Testis (tissue), 3 donors: Measurements from ENCODE around the gene ST8SIA1. TPM values are rescaled to one million over a fixed set of nuclear protein-coding genes. Genes with fewer than 3 reads are reported as not detected.

ENCODE experiments used
- DNase-seq: peaks from one replicate; pipeline ENCODE4 v3.0.0-alpha.2; 2019
- H3K27ac ChIP-seq, 2 donors: fragments of 200-600 bp; sonication (generic); one replicate each; pipeline ENCODE4 v1.5.1; 2019
- H3K27me3 ChIP-seq: fragments of 200-600 bp; sonication (generic); one replicate; pipeline ENCODE4 v1.5.1; 2019
- H3K36me3 ChIP-seq: fragments of 200-600 bp; sonication (generic); one replicate; pipeline ENCODE4 v1.5.1; 2017; ENCODE audit warnings: low read depth; ENCODE audit errors: missing control alignments
- H3K4me1 ChIP-seq: fragments of 200-600 bp; sonication (generic); one replicate; pipeline ENCODE4 v1.5.1; 2019
- H3K4me3 ChIP-seq, 2 donors: fragments of 200-600 bp; sonication (generic); one replicate each; pipeline ENCODE4 v1.5.1; 2017 to 2019
- H3K9me3 ChIP-seq: fragments of 200-600 bp; sonication (generic); one replicate; pipeline ENCODE4 v1.5.1; 2017
- CTCF ChIP-seq, 3 experiments: fragments of 450-650 bp in 2 of 3; fragments of 200-600 bp in 1 of 3; sonication (generic) in 1 of 3; IDR thresholded peaks; one replicate each; pipeline ENCODE4 v1.5.1; 2016 to 2019; ENCODE audit warnings: antibody characterized with exemption in 3 of 3, mild to moderate bottlenecking in 2 of 3, moderate library complexity in 1 of 3
- POLR2A ChIP-seq: fragments of 450-650 bp; IDR thresholded peaks from one replicate; pipeline ENCODE4 v1.6.1; 2017; ENCODE audit warnings: antibody characterized with exemption, mild to moderate bottlenecking, moderate library complexity
- WGBS, 2 donors: methylation state at CpG; one replicate each; pipeline ENCODE4 v1.1.5; 2018; 5-methylcytosine and 5-hydroxymethylcytosine counted together
- intact Hi-C: fragments of 100-400 bp; cut with DNase I; formaldehyde crosslinking; loops from one replicate; pipeline ENCODE4 v1.15.1; 2023; ENCODE audit warnings: low total_unique reads
- polyA plus RNA-seq: library from polyadenylated mRNA; stranded (reverse); fragments of 350-450 nt; fragmentation: Illumina TruSeq; extraction: RNeasy Lipid Tissue Mini Kit (QIAGEN cat#74804); gene quantifications from one replicate; pipeline ENCODE4 v1.2.3, GENCODE V29; 2014; ENCODE audit warnings: low read depth, low replicate concordance; ENCODE audit not compliant: insufficient read depth
- total RNA-seq, 2 donors: library from RNA; depleted of rRNA; stranded (reverse); fragments of >200 nt; gene quantifications; one replicate each; pipeline ENCODE4 v1.2.3, GENCODE V29; 2016

Gene ST8SIA1
- total and polyA plus RNA-seq, 3 donors from 2014 or later = 6.5 to 13.6 (median 12.0) TPM

- H3K27ac ChIP-seq = no peak overlapping the region
- WGBS, 2 donors = 60 to 75% methylated on average over 3 of the region's 3 CpGs
- H3K4me3 ChIP-seq = no peak overlapping the region
- H3K36me3 ChIP-seq = no peaks in the 10 kb centered on the region
- TF ChIP-seq CTCF (IDR thresholded peaks at IDR 0.05) (no peak), POLR2A (no peak)
- H3K4me1 ChIP-seq = no peaks in the 10 kb centered on the region
- DNase-seq = no peak
- no peaks in the 10 kb centered on the region for H3K27me3 ChIP-seq
- no peaks in the 10 kb centered on the region for H3K9me3 ChIP-seq
- intact Hi-C loops = no loop called here
Observed at GRCh38 chr12:22248571-22249115, 85.9 kb downstream of the ST8SIA1 start.

- no peak overlapping the region for H3K4me3 ChIP-seq
- no peaks in the 10 kb centered on the region for H3K4me1 ChIP-seq
- TF ChIP-seq CTCF (IDR thresholded peaks at IDR 0.05) (no peak), POLR2A (no peak)
- no peaks in the 10 kb centered on the region for H3K36me3 ChIP-seq
- no peaks in the 10 kb centered on the region for H3K27me3 ChIP-seq
- no peak for DNase-seq
- WGBS, 2 donors = 58 to 63% methylated on average over 6 of the region's 6 CpGs
- no peaks in the 10 kb centered on the region for H3K9me3 ChIP-seq
- no peak overlapping the region for H3K27ac ChIP-seq
- intact Hi-C loops = no loop called here
Observed at GRCh38 chr12:22248121-22248520, 86.4 kb downstream of the ST8SIA1 start.

- TF ChIP-seq POLR2A (no peak), CTCF (IDR thresholded peaks at IDR 0.05) (no peak)
- WGBS, 2 donors = 89 to 90% methylated on average over 9 of the region's 9 CpGs
- Histone ChIP-seq H3K27ac (no peak overlapping the region), H3K9me3 (no peaks in the 10 kb centered on the region), H3K4me3 (no peak overlapping the region), H3K27me3 (no peaks in the 10 kb centered on the region), H3K4me1 (no peaks in the 10 kb centered on the region), H3K36me3 (no peaks in the 10 kb centered on the region)
- intact Hi-C loops = no loop called here
- no peak for DNase-seq
Observed at GRCh38 chr12:22246217-22246846, 88.2 kb downstream of the ST8SIA1 start.

- Histone ChIP-seq H3K27me3 (no peaks in the 10 kb centered on the region), H3K4me3 (no peak overlapping the region), H3K4me1 (no peaks in the 10 kb centered on the region), H3K27ac (no peak overlapping the region), H3K36me3 (no peaks in the 10 kb centered on the region), H3K9me3 (no peaks in the 10 kb centered on the region)
- DNase-seq = no peak
- intact Hi-C loops = no loop called here
- TF ChIP-seq CTCF (IDR thresholded peaks at IDR 0.05) (no peak), POLR2A (no peak)
Observed at GRCh38 chr12:22242726-22243125, 91.8 kb downstream of the ST8SIA1 start.

- intact Hi-C loops = no loop called here
- no peak for DNase-seq
- no peaks in the 10 kb centered on the region for H3K9me3 ChIP-seq
- TF ChIP-seq CTCF (IDR thresholded peaks at IDR 0.05) = no peak
- TF ChIP-seq POLR2A = no peak
- no peaks in the 10 kb centered on the region for H3K4me1 ChIP-seq
- H3K27ac ChIP-seq = no peak overlapping the region
- H3K4me3 ChIP-seq = no peak overlapping the region
- WGBS, 2 donors = 75 to 87% methylated on average over 3 of the region's 3 CpGs
- no peaks in the 10 kb centered on the region for H3K36me3 ChIP-seq
- no peaks in the 10 kb centered on the region for H3K27me3 ChIP-seq
Observed at GRCh38 chr12:22238211-22238610, 96.3 kb downstream of the ST8SIA1 start.
